Right lobe of liver (tissue), 6 donors: ENCODE results near the gene VSX2. TPM values are rescaled to one million over a fixed set of nuclear protein-coding genes. Genes with fewer than 3 reads are reported as not detected.
A peak's percentile ranks its signal among the peaks of the same experiment; 100 is the strongest.

ENCODE experiments used
- ATAC-seq, 4 donors: fragments of 200-7000 bp; cut with Tn5 transposase; one replicate each; pipeline ENCODE4 v1.9.1; 2020; ENCODE audit warnings: mild to moderate bottlenecking in 4 of 4, moderate library complexity in 4 of 4
- DNase-seq, 3 donors: peaks; one replicate each; pipeline ENCODE4 v3.0.0-alpha.2; 2020
- H3K27ac ChIP-seq, 3 donors: fragments of 200-600 bp; one replicate each; pipeline ENCODE4 v1.8.0; 2022
- H3K27me3 ChIP-seq, 2 donors: fragments of 200-600 bp; one replicate each; pipeline ENCODE4 v1.8.0; 2022
- H3K36me3 ChIP-seq, 4 donors: fragments of 200-600 bp; sonication (generic) in 1 of 4; one replicate each; pipeline versions ENCODE4 v1.5.1 to v1.8.0; 2017 to 2022; ENCODE audit warnings: control low read depth in 1 of 4
- H3K4me1 ChIP-seq, 4 donors: fragments of 200-600 bp; sonication (generic) in 1 of 4; one replicate each; pipeline versions ENCODE4 v1.5.1 to v1.8.0; 2017 to 2022; ENCODE audit warnings: control low read depth in 1 of 4
- H3K4me3 ChIP-seq, 3 donors: fragments of 200-600 bp; one replicate each; pipeline ENCODE4 v1.8.0; 2022
- H3K9me3 ChIP-seq, 4 donors: fragments of 200-600 bp; sonication (generic) in 1 of 4; one replicate each; pipeline versions ENCODE4 v1.5.1 to v1.8.0; 2017 to 2022; ENCODE audit warnings: control low read depth in 1 of 4
- CTCF ChIP-seq, 4 donors: fragments of 200-600 bp in 3 of 4; fragments of 450-650 bp in 1 of 4; IDR thresholded peaks; one replicate each; pipeline versions ENCODE4 v1.5.1 to v1.8.0; 2016 to 2022; ENCODE audit warnings: antibody characterized with exemption in 4 of 4, mild to moderate bottlenecking in 2 of 4
- POLR2A ChIP-seq: fragments of 450-650 bp; IDR thresholded peaks from one replicate; pipeline ENCODE4 v1.6.1; 2017; ENCODE audit warnings: antibody characterized with exemption, mild to moderate bottlenecking
- WGBS: methylation state at CpG from one replicate; pipeline ENCODE4 v1.1.6; 2018; ENCODE audit warnings: low coverage, low lambda C conversion rate; ENCODE audit not compliant: insufficient coverage; ENCODE audit errors: missing lambda C conversion rate; 5-methylcytosine and 5-hydroxymethylcytosine counted together
- intact Hi-C, 2 donors: fragments of 100-400 bp; cut with DNase I; formaldehyde crosslinking; loops; one replicate each; pipeline versions ENCODE4 v1.11.2 to v1.14.1; 2022
- total RNA-seq, 6 experiments: library from RNA; depleted of rRNA in 2 of 6; stranded (reverse); fragments of >200 nt in 2 of 6; fragmentation: NEBNext Ultra II Directional in 3 of 6; extraction: Animal tissue kit (Norgen Biotek cat#: 25700) in 3 of 6; gene quantifications; one replicate each; pipeline versions ENCODE4 v1.1.0 to v1.2.4, GENCODE V29; 2016 to 2023
- donor health status: DM: no; HTN: yes; CAD: no.
- donor health status: DM: no; HTN: no; CAD: no.
- donor health status: DM: no; HTN: no; CAD: no.
- donor health status: DM: no; HTN: yes; CAD: no.
- donor health status: DM: no; HTN: yes; CAD: no.

VSX2 gene
- total RNA-seq, 6 experiments from 2014 or later: not detected

GRCh38 chr14:74289801-74290200 is 50.6 kb downstream of the VSX2 start:
- TF ChIP-seq POLR2A (no peak), CTCF (IDR thresholded peaks at IDR 0.05) (no peak)
- Histone ChIP-seq H3K27ac (no peak overlapping the region), H3K4me1 (no peaks in the 10 kb centered on the region), H3K36me3 (peaks cover 0 to 66% (median 28%) of the 10 kb centered on the region in 4 donors), H3K4me3 (no peak overlapping the region), H3K27me3 (no peaks in the 10 kb centered on the region), H3K9me3 (no peaks in the 10 kb centered on the region)
- ATAC-seq: no peak
- DNase-seq: no peak
- intact Hi-C loops: no loop called here
- 50% methylated on average over 2 of the region's 5 CpGs for WGBS

- no peak overlapping the region for H3K27ac ChIP-seq
- H3K9me3 ChIP-seq: no peaks in the 10 kb centered on the region
- DNase-seq (no peak), ATAC-seq (peak in 1 of 4 donors; percentile 28)
- 74% methylated on average over 4 of the region's 7 CpGs for WGBS
- peak in 3 of 4 donors; percentile 15 to 32 (median 31) for TF ChIP-seq CTCF (IDR thresholded peaks at IDR 0.05)
- TF ChIP-seq POLR2A: no peak
- H3K36me3 ChIP-seq: peaks cover 0 to 60% (median 26%) of the 10 kb centered on the region in 4 donors
- H3K4me1 ChIP-seq: no peaks in the 10 kb centered on the region
- no peak overlapping the region for H3K4me3 ChIP-seq
- intact Hi-C loops: no loop called here
- no peaks in the 10 kb centered on the region for H3K27me3 ChIP-seq
Observed at GRCh38 chr14:74290415-74290814, 51.2 kb downstream of the VSX2 start.

- Histone ChIP-seq H3K9me3 (no peaks in the 10 kb centered on the region), H3K27me3 (no peaks in the 10 kb centered on the region), H3K4me1 (no peaks in the 10 kb centered on the region), H3K36me3 (peaks cover 0 to 57% (median 20%) of the 10 kb centered on the region in 4 donors), H3K4me3 (no peak overlapping the region), H3K27ac (no peak overlapping the region)
- TF ChIP-seq CTCF (IDR thresholded peaks at IDR 0.05) (no peak), POLR2A (no peak)
- no peak for DNase-seq
- ATAC-seq: no peak
- intact Hi-C loops: no loop called here
- WGBS: 80% methylated on average over 7 of the region's 11 CpGs
Observed at GRCh38 chr14:74292061-74292460, 52.8 kb downstream of the VSX2 start.

- no peaks in the 10 kb centered on the region for H3K27me3 ChIP-seq
- peaks cover 0 to 58% (median 18%) of the 10 kb centered on the region in 4 donors for H3K36me3 ChIP-seq
- H3K4me1 ChIP-seq: no peaks in the 10 kb centered on the region
- H3K27ac ChIP-seq: no peak overlapping the region
- H3K4me3 ChIP-seq: no peak overlapping the region
- no peak for TF ChIP-seq POLR2A
- TF ChIP-seq CTCF (IDR thresholded peaks at IDR 0.05): no peak
- intact Hi-C loops: no loop called here
- WGBS: 100% methylated on average over 2 of the region's 2 CpGs
- ATAC-seq (no peak), DNase-seq (no peak)
- no peaks in the 10 kb centered on the region for H3K9me3 ChIP-seq
Observed at GRCh38 chr14:74293606-74294005, 54.4 kb downstream of the VSX2 start.

- intact Hi-C loops: no loop called here
- Histone ChIP-seq H3K4me1 (no peaks in the 10 kb centered on the region), H3K27me3 (no peaks in the 10 kb centered on the region), H3K36me3 (peaks cover 0 to 51% (median 14%) of the 10 kb centered on the region in 4 donors), H3K27ac (no peak overlapping the region), H3K4me3 (no peak overlapping the region), H3K9me3 (no peaks in the 10 kb centered on the region)
- no peak for ATAC-seq
- DNase-seq: no peak
- WGBS: no CpG with 5 or more reads among the region's 9 CpGs
- TF ChIP-seq POLR2A: no peak
- TF ChIP-seq CTCF (IDR thresholded peaks at IDR 0.05): no peak
Observed at GRCh38 chr14:74296037-74296467, 56.8 kb downstream of the VSX2 start.
